Measurements from ENCODE around the gene SOD2.

The SOD2 gene

GRCh38 chr6:159727717-159728445 is 34.8 kb upstream of the SOD2 start (continued):
- TF ChIP-seq PRDM1 (tag by site-specific recombination; IDR thresholded peaks at IDR 0.05) (no peak), YY1 (tag by site-specific recombination; IDR thresholded peaks at IDR 0.05) (peak; percentile 69), PATZ1 (tag by site-specific recombination; IDR thresholded peaks at IDR 0.05) (peak; percentile 52), TRIM28 (IDR thresholded peaks at IDR 0.05; ENCODE audit: borderline replicate concordance, low read length) (no peak), ZNF518A (tag by site-specific recombination; conservative IDR thresholded peaks at IDR 0.05; ENCODE audit: low read depth) (no peak), ZNF514 (tag by site-specific recombination; IDR thresholded peaks at IDR 0.05) (no peak), GLIS2 (tag by site-specific recombination; IDR thresholded peaks at IDR 0.05) (peak; percentile 95), KLF10 (tag by site-specific recombination; IDR thresholded peaks at IDR 0.05) (no peak; the same call in 1 of the 2 replicates), ZNF26 (tag by site-specific recombination; IDR thresholded peaks at IDR 0.05) (no peak), ZBTB21 (tag by site-specific recombination; IDR thresholded peaks at IDR 0.05) (no peak), MYNN (tag by site-specific recombination; IDR thresholded peaks at IDR 0.05; ENCODE audit: borderline replicate concordance) (no peak), ZNF645 (tag by site-specific recombination; IDR thresholded peaks at IDR 0.05) (no peak), SP7 (tag by site-specific recombination; IDR thresholded peaks at IDR 0.05) (no peak), ZNF830 (tag by site-specific recombination; IDR thresholded peaks at IDR 0.05; ENCODE audit: low read depth) (no peak), ZNF202 (tag by site-specific recombination; IDR thresholded peaks at IDR 0.05; ENCODE audit: borderline replicate concordance) (no peak), ZNF350 (tag by site-specific recombination; IDR thresholded peaks at IDR 0.05) (no peak), IKZF3 (tag by site-specific recombination; IDR thresholded peaks at IDR 0.05) (no peak), ZNF19 (tag by site-specific recombination; IDR thresholded peaks at IDR 0.05; ENCODE audit: low read depth) (no peak), ZNF391 (tag by site-specific recombination; IDR thresholded peaks at IDR 0.05; ENCODE audit: borderline replicate concordance, low read depth) (no peak), ZNF596 (tag by site-specific recombination; IDR thresholded peaks at IDR 0.05) (0 out of 2 replicates have a peak, but pooled peaks have one; percentile 1)
- TF ChIP-seq, protein P1, sequence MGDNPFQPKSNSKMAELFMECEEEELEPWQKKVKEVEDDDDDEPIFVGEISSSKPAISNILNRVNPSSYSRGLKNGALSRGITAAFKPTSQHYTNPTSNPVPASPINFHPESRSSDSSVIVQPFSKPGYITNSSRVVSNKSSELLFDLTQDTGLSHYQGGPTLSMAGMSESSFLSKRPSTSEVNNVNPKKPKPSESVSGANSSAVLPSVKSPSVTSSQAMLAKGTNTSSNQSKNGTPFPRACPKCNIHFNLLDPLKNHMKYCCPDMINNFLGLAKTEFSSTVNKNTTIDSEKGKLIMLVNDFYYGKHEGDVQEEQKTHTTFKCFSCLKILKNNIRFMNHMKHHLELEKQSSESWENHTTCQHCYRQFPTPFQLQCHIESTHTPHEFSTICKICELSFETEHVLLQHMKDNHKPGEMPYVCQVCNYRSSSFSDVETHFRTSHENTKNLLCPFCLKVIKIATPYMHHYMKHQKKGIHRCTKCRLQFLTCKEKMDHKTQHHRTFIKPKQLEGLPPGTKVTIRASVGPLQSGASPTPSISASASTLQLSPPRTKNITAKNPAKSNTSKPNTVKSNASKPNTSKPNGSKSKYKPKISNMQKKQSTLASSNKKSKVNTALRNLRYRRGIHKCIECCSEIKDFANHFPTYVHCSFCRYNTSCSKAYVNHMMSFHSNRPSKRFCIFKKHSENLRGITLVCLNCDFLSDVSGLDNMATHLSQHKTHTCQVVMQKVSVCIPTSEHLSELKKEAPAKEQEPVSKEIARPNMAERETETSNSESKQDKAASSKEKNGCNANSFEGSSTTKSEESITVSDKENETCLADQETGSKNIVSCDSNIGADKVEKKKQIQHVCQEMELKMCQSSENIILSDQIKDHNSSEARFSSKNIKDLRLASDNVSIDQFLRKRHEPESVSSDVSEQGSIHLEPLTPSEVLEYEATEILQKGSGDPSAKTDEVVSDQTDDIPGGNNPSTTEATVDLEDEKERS (tag by site-specific recombination; IDR thresholded peaks at IDR 0.05), result no peak
- TF ChIP-seq, protein P2, sequence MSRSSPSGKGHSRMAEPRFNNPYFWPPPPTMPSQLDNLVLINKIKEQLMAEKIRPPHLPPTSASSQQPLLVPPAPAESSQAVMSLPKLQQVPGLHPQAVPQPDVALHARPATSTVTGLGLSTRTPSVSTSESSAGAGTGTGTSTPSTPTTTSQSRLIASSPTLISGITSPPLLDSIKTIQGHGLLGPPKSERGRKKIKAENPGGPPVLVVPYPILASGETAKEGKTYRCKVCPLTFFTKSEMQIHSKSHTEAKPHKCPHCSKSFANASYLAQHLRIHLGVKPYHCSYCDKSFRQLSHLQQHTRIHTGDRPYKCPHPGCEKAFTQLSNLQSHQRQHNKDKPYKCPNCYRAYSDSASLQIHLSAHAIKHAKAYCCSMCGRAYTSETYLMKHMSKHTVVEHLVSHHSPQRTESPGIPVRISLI (tag by site-specific recombination; IDR thresholded peaks at IDR 0.05), result no peak; the same call in 1 of the 2 replicates
- TF ChIP-seq, protein P3, sequence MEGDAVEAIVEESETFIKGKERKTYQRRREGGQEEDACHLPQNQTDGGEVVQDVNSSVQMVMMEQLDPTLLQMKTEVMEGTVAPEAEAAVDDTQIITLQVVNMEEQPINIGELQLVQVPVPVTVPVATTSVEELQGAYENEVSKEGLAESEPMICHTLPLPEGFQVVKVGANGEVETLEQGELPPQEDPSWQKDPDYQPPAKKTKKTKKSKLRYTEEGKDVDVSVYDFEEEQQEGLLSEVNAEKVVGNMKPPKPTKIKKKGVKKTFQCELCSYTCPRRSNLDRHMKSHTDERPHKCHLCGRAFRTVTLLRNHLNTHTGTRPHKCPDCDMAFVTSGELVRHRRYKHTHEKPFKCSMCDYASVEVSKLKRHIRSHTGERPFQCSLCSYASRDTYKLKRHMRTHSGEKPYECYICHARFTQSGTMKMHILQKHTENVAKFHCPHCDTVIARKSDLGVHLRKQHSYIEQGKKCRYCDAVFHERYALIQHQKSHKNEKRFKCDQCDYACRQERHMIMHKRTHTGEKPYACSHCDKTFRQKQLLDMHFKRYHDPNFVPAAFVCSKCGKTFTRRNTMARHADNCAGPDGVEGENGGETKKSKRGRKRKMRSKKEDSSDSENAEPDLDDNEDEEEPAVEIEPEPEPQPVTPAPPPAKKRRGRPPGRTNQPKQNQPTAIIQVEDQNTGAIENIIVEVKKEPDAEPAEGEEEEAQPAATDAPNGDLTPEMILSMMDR (tag by site-specific recombination; IDR thresholded peaks at IDR 0.05), result peak; percentile 53
